Activated CD4-positive, alpha-beta T cell treated with anti-CD3 and anti-CD28 coated beads for 24 hours (primary cell): ENCODE measurements around the gene NDNF.
A peak's percentile ranks its signal among the peaks of the same experiment; 100 is the strongest.

Source experiments
- DNase-seq, 2 donors: peaks; one replicate each; pipeline ENCODE4 v3.0.0-alpha.2; 2020; ENCODE audit warnings: low read depth in 2 of 2

The NDNF gene, protein sequence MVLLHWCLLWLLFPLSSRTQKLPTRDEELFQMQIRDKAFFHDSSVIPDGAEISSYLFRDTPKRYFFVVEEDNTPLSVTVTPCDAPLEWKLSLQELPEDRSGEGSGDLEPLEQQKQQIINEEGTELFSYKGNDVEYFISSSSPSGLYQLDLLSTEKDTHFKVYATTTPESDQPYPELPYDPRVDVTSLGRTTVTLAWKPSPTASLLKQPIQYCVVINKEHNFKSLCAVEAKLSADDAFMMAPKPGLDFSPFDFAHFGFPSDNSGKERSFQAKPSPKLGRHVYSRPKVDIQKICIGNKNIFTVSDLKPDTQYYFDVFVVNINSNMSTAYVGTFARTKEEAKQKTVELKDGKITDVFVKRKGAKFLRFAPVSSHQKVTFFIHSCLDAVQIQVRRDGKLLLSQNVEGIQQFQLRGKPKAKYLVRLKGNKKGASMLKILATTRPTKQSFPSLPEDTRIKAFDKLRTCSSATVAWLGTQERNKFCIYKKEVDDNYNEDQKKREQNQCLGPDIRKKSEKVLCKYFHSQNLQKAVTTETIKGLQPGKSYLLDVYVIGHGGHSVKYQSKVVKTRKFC

DNA sequence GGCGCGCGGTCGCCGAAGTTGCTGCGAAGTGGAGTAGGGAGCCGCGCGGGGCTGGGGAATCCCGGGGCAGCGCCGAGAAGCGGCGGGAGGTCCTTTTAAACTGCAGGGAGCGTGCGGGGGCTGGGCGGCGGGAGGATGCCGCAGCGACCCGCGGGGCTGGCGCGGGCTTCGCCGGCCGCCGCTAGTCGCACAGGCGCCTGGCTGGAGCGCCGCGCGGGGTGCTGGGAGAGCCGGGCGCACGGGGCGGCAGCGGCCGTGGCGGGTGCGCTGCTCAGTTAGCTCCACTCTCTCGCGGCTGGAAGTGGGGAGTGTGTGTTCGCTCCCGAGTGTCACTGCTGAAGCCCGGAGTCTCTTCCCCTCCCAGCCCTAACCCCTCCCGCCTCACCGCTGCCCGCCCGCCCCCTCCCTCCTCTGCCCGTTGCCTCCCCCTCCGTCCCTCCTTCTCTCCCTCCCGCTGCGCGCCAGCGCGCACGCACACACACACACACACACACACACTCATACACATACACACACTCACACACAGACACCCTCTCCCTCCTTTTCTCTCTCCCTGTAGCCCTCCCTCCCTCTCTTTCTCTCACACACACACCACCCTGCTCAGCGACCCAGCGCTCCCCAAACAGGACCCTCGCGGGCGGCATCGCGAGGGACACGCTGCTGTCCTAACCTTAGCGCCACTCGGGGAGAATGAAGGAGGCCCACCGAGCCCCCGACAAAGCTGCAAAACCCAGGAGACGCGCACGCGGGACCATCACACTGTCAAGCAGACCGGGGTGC lies at the start of gene NDNF:
Gene NDNF (minus strand): TSS at position 312 of the 780 bp plus-strand sequence. CDS start 26,698 bp downstream, outside the sequence.
- peak in 1 of 2 donors; percentile 6 for DNase-seq

DNA sequence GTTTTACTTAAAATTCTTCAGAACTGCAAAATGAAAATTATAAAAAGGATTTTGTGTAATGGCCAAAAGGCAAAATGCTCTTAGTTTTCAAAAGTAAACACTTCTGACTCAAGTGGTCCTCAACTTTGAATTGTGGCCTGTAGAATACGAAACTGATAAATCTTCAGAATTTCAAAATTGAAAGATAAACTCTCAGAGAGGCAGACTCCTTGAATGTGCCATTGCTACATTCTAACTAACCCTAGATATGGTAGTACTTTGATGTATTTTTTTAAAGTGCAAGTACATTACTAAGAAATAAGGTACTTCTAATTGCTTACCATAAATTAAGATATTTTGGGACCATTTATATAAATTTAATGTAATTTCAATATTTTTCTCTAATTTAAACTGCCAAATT lies 47.4 kb upstream of the NDNF start:
- DNase-seq, result no peak

DNA sequence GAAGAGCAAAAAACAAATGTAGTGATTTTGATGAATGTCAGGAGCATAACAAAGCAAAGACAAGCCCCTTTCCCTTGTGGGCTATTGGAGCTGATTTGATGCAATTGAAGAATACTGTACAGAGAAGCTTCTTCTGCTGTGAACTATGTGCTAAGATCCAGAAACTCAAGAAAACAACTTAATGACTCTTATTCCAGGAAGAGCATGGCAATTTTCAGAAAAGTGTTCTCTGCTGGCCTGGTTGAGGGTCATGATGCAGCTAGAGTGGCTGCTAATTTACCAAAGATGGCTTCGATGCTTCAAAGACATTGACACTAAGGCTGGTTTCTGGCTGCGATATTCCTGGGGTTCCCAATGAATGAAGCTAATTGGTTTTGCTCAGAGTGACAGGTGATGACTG lies 46.0 kb upstream of the NDNF start:
- DNase-seq, result no peak

DNA sequence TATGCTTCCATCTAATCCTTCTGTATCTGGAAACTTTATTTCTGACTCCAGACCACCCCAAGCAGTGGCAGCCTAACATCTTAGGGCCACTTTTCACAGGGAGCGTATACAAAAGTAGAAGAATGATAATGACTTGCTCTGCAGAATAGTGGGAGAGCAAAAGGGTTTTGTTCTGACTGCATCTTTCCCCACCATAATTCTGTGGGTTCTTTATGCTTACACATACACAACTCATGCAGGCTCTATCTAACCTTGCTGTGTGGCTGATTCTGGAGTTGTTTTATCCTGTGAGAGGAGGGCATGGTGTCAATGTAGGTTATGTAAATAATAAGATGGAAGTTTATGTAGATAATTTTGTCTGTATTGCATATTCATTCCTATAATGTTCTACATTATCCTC lies 42.4 kb upstream of the NDNF start:
- no peak for DNase-seq

DNA sequence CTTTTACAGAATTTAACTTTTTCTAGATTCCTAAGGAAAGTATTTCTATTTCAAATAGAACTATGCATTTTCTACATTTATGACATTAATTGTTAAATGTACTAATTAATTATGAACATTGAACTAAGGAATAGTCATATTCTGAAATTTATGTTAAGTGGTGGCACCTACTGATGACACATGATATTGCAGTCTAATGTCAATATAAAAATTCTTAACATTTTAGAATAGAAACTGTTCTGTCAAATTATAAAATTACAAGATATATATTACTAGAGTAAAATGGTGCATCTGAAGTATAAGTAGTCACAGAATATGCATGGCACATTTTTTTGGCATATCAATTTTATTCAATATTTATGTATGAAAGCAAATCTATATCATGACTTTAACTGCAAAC lies 40.2 kb upstream of the NDNF start:
- DNase-seq, result no peak

DNA sequence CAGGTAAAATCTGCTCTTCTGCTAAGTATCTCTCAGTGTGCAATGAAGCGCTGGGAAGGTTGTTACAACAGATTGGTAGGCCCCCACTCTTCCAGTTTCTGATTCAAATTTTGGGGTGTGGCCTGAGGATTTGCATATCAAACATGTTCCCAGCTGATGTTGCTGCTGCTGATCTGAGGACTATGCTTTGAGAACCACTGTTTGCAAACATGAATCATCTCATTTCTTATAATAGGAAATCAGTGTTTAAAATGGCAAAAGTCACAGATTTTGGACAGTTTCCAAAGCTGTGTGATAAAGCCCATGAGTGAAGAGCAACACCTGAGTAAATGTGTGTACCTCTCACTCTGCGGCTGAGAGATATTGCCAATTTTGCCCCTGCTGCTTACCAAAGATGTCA lies 36.2 kb upstream of the NDNF start:
- no peak for DNase-seq

DNA sequence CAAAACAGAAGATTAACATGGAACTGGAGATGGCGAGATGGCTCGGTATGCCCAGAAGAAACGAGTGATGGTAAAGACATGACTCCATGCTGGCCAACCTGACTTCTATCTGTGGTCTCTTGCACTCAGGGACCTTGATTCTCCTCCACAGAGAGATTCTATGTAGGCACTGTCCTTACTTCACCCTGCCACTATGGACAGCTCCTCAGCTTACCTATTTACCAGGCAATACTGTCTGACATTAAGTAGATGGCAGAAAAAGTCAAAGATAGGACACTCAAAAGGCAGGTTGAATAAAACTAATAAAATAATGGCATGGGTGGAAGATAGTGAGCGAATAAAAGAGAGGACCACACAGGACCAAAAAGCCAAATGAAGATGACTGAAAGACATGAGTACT lies 35.2 kb upstream of the NDNF start:
- no peak for DNase-seq

DNA sequence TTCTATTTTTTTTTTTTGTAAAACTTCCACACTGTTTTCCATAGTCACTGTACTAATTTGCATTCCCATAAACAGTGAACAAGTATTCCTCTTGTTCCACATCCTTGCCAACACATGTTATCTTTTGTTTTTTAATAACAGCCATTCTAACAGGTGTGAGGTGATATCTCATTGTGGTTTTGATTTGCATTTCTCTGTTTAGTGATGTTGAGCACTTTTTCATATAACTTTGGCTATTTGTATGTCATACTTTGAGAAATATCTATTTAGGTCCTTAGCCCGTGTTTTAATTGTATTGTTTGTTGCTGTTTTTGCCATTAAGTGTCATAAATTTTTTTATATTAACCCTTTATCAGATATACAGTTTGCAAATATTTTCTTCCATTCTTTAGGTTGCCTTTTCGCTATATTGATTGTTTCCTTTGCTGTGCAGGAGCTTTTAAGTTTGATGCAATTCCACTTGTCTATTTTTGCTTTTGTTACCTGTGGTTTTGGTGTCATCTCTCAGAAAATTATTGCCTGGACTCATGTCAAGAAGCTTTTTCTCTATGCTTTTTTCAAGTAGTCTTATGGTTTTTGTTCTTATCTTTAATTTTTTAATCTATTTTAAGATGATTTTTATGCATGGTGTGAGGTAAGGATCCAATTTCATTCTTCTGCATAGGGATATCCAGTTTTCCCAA lies 27.9 kb upstream of the NDNF start:
- no peak for DNase-seq

DNA sequence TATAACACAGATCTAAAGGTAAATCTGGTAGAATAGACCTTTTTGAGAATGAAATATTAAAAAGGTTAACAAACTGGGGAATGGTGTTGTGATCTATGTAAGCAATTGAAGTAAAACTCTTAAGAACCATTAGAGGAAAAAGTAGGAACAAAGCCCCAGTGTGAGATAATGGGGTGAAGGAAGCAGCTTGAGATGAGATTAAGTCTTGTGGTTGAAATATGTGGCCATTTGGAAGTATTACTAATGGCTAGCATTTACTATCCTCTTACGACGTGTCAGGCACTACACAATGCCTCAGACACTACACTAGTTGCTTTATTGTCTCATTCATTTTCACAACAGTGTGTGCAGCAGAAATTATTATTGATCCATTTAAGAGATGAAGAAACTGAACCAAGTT lies 25.9 kb upstream of the NDNF start:
- no peak for DNase-seq

DNA sequence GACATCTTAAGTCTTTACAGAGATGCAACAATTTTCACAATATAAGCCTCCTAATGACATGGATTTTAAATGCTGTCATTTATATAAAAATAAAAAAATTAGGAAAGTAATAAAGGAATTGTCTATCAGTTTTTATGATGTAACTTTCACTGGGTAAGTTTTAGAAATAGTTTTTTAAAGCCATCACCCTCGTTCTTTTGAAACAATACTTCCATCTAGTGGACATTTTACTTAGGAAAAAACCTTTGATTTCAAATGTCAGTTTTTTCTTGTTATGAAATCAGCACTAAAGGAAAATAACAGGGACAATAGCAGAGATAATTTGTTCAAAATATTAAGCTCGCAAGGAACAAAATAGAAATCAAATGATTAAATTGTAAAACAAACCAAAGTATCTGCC lies 24.3 kb upstream of the NDNF start:
- no peak for DNase-seq

DNA sequence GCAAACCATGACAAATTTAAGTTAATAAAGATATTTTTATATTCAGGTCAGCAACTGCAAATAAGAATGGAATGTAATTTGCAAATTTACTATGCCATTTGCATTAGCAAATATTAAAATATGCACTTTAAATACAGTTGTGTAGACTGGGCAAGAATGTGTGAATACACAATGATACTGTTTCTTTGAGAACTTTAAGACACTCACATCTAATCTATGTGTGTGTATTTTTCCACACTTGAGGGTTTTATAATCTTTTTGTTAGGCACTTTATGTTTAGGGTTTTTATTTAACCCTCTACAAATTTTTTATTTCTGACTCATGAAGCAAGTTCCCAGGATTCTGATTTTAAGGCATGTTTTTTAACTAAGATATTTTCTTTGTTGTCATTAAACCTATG lies 23.9 kb upstream of the NDNF start:
- DNase-seq, result no peak

DNA sequence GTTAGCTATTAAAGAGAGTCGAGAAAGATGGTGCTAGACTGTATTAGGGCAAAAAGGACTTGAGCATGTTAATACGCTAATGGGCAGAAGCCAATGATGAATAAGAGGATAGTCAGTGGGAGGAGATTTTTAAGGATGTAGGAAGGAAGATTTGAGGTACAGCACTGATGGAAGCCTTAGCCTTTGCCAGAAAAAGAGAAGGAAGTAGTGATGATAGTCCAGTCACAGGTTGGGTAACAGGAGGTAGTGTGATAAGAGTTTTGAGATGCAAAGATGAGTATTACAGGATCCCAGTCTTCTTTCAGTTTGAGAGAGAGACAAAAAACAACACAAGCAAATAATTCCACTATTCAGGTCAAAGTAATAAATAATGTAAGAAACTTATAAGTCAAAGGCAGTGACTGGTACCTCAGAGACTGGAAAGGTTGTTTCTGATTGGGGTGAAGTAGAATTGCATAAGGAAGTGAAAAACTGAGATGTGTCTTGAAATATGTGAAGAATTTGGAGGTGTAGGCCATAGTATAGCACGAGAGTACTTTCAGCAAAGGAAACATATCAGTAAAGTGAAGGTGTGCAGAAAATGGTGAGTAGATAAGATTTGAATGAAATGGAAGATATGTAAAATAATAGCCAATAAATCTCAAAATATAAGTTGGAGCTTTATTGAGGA lies 22.1 kb upstream of the NDNF start:
- DNase-seq, result no peak

DNA sequence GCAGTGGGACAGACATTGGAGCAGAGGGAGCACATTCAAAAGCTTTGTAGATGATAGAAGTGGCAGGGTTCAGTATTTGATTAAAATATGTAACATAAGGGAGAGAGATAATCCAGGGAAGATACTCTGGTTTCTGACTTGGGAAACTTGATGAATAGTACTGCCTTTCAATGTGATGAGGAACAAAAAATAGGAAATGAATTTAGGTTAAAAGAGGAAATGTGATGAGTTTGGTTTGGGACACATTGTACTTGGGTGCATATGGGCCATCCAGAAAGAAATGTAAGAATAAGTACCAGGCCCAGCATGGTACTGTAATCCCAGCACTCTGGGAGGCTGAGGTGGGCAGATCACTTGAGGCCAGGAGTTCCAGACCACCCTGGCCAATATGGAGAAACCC lies 20.9 kb upstream of the NDNF start:
- DNase-seq, result no peak

DNA sequence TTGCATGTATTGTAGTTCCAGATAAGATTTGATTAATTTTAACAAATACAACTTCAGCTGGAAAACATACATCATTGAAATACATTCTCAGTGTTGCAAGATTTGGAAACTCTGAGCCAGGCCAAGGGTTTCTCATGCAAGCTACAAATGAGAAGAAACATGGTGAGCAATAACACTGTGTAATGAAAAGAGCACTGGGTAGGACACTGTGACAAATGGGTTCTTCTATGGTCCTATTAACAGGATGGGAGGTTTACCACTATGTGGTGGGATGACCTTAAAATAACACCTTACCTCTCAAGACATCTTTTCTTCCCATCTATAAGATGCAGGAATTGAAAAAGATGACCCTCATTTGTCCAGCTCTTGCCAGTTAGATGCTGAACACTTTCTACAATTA lies 19.6 kb upstream of the NDNF start:
- DNase-seq, result no peak

DNA sequence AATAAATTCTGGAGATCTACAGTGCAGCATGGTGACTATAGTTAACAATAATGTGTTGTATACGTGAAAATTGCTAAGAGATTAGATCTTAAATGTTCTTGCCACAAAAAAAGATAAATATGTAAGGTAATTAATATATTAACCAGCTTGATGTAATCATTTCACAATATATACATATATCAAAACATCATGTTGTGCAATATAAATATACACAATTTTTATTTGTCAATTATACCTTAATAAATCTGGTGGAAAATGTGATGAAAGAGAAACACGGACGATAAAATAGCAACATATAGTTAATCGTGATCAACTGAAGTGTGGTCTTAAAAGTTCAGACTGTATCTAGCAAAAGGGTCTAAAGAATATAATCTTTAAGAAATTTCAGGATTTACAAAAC lies 16.5 kb upstream of the NDNF start:
- DNase-seq, result no peak

DNA sequence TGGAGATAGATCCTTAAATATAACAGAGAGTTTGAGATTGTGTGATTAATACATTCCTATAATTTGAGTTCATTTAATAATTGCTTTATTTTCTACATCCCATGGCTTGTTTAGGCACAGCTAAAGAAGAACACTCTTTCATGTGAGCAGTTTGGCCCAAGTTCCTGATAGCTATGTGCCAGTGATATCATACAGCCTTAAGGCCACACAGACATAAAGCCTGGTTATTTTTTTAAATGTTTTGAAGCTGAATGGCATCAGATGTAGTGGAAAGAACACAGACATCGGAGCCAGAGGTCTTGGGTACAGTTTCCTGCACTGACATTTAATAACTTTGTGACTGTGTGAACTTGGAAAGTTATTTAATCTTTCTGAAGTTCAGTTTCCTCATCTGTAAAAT lies 7.0 kb upstream of the NDNF start:
- no peak for DNase-seq

DNA sequence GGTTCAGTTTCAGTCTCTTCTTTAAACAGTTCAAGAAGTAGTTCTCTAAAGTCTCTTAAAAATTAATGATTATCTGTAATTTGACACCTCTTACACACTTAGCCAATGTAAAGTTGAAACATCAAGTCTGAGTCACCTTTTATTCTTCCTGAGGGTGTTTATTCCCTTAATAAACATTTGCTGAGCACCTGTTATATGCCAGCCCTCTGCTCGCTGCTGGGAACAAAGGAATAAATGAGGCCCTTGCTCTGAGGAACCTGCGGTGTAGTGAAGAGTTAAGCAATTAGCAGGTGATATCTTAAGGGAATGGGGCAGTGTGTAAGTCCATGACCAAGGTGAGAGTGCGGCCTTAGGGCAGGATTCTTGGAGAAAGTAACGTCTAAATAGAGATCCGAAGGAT lies 5.2 kb upstream of the NDNF start:
- DNase-seq, result no peak

DNA sequence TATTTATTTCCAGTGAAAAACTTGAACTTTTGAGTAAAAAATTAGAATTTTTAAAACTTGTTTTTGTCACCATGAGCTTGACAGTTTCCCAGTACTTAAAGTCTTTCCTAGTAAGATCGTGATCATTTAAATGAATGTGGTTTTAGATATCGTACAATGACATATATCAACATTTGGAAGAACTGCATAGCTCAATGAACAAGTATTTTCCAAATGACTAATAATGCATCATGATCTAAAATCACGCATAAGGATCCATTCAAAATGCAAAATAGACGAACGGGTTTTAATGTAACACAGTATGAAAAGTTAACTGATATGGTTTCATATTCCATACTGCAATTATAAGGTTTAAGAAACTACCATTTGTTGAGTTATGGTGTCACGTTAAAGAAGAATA lies 4.1 kb upstream of the NDNF start:
- DNase-seq, result no peak

DNA sequence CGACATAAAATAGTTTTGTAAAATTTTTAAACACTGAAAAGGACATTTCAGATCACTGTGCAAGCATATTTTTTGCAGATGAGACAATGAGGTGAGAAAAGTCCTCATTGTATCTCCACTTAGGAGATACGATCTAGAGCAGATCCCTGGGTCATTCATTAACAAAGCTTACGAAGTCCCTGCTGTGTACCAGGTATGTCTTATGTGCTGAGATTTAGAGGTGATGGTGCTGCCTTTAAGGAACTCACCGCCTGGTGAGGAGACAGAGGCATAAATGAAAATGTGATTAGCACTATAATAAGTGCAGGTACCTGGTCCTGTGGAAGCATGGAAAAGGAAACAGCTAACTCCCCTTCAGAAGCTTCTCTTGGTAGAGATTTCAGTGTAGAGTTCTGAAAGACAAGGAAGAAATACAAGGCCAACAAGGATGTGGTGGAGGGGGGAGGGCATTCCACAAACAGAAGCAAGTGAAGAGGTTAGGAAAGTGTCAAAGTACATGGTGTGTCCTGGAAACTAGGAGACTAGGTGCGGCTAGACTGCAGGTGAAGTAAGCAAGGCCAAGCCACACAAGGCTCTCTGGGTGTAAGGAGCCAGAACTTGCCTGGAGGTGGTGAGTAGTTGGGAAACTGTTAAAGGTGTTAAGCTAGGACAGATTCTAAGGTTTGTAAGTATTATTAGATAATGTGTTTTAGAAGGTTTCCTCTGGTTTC lies 1.5 kb upstream of the NDNF start:
- DNase-seq, result no peak

DNA sequence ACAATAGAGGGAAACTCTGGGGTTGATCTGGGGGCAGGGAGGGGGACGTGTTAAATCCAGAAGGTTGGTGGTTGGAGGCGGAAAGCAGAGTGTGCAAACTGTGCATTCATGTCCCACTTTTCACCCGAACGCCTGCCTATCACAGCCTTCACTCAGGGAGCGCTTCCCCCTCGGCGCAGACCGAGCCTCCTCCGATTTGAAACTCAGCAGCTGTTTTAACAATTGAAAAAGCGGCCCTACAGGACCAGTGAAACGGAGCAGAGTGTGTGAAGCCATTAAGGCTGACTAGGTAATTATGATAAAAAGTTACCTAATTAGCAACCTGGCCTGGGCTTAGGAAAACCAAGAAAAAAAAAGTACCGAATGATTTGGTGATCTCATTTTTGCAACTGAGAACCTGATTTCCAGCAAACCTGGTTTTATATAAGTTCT lies 685 bp upstream of the NDNF start:
- DNase-seq, result no peak

DNA sequence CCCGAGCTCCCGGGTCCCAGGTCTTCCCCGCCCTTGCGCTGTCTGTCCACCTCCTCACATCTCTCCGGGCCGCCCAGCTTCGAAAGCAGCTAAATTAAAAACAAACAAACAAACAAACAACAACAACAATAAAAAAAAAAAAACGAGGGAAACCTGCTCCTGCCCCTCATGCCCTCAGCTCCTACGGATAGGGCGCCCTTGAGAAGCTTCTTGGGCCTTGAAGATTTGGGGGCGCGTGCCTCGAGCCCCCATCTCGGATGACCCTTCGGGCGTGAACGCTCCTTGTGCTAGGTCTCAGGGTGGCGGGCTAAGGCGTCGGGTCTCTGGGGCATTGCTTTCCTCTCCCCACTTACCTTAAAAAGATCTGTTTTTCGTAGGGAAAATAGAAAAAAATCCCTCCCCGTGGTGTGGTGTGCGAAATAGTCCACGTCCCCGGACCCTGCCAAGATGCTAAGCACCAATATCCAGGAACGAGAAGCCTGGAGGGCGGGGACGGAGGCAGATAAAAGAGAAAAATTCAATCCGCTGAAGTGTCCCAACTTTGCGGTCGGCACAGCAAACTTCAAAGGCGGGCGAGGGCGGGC lies 603 bp downstream of the NDNF start:
- DNase-seq, result peak in 1 of 2 donors; percentile 37
